Esophagus muscularis mucosa (tissue), 2 donors: ENCODE results near the gene DAND5.

Experiments
- EP300 ChIP-seq: sonication (generic); formaldehyde crosslinking; IDR thresholded peaks from one replicate; pipeline ENCODE4 v1.6.1; 2017; ENCODE audit warnings: antibody characterized with exemption
- POLR2A ChIP-seq: fragments of 450-650 bp; IDR thresholded peaks from one replicate; pipeline ENCODE4 v1.6.1; 2017; ENCODE audit warnings: antibody characterized with exemption, moderate library complexity, mild to moderate bottlenecking, low read depth

GRCh38 chr19:12932392-12933286, 36.7 kb upstream of the DAND5 start:
- TF ChIP-seq EP300 (no peak), POLR2A (no peak)
